Right renal pelvis (tissue), 4 donors: ENCODE data around the gene ITIH3. TPM values are rescaled to one million over a fixed set of nuclear protein-coding genes. Genes with fewer than 3 reads are reported as not detected.

ENCODE experiments used
- DNase-seq, 4 donors: peaks; one replicate each; pipeline ENCODE4 v3.0.0-alpha.2; 2013; ENCODE audit warnings: low read depth in 4 of 4, low spot score in 3 of 4, missing footprints in 1 of 4
- polyA plus RNA-seq, 4 donors: library from polyadenylated mRNA; unstranded; fragments of 120-200 nt; gene quantifications; one replicate each; pipeline ENCODE4 v1.2.1, GENCODE V29; 2013; ENCODE audit not compliant: insufficient read length in 4 of 4

The ITIH3 gene
- polyA plus RNA-seq, 4 donors: 4.8 to 6.0 (median 5.6) TPM

- no peak for DNase-seq
Observed at GRCh38 chr3:52842424-52842823, 47.8 kb downstream of the ITIH3 start.

DNA sequence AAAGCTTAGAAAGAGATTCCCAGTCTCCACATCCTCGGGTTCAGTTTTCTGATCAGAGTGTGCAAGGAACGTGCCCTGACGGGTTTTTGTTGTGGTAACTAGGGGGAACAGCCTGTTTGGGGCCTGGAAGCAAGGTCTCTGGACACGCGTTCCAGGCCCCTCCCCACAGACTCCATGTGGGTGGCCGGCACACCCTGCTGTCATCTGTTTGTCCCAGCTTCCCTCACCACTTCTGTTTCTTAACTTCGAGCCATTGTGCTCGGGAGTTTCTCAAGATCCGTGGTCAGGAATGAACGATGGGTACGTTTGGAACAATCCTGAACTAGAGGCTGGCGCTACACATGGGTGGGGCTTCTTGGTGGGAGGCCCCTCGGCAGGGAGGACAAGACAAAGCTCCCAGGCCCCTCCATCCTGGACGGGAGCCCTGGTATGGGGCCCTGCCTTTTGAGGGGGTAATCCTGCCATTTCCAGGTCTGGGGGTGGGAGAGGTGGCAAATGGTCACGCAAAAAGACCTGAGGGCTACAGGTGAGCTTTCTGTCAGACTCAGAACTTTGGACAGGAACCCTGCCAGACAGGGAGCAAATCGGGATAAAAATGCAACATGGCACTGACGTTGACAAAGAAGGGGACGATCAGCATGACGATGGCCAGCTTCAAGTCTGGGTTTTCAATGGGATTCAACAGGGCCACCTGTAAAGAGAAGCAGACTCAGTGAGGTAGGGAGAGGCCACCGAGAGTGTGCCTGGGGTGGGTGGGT, 48.7 kb downstream of the ITIH3 start:
- no peak for DNase-seq

- DNase-seq: no peak
Observed at GRCh38 chr3:52843881-52844280, 49.3 kb downstream of the ITIH3 start.

- no peak for DNase-seq
Observed at GRCh38 chr3:52844290-52844975, 49.8 kb downstream of the ITIH3 start.

GRCh38 chr3:52845157-52845556, 50.6 kb downstream of the ITIH3 start:
- no peak for DNase-seq

DNA sequence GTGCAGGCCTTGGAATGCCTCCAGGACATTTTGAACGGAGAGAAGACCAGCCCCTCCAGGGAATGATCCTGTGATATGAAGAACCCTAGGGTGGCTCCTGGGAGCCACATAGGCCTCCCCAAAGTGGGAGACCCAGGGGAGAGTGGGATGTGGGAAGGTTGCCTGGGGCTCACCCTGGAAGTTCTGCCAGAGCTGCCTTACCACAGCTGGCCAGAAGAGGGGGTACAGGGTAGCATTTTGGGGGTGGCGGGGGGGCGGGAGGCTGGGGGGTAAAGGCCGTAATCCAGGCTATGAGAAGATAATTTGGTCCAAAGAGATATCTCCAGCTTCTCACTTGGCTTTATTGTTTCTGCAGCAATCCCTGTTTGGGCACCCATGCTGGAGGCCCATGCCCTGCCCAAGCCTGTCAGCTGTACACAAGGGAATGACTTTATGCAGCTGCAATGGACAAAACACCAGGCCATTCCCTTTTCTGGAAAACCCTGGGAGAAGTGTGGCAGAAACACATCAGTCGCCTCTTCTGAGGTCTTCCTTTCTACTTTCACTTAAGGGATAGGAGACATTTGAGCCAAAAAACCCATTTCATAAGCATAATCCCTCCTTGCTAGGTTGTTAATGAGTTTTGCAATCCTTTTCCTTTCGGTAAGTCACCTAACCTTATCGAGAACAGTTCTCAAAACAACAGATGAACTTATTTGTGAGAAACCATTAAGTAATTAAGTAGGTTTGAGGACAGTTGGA, 51.3 kb downstream of the ITIH3 start:
- no peak for DNase-seq

GRCh38 chr3:52846432-52846965, 51.9 kb downstream of the ITIH3 start:
- no peak for DNase-seq

DNA sequence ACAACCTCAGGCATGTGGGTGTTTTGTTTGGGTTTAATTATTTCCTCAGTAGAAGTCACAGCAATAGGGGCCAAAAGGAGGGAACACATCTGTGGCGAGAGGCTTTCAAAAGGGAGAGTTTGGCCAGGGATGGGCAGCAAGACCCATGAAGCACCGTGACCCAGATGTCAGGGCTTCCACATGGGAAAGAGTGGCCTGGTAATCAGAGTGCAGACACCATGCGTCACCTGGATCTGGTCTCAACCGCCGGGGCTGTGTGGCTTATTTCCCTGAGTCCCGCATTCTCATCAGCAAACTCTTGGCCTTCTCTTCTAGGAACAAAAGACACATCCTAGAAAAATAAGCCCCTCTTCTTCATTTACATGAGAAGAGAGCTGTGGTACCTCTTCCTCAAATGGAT, 52.6 kb downstream of the ITIH3 start:
- DNase-seq: no peak

DNA sequence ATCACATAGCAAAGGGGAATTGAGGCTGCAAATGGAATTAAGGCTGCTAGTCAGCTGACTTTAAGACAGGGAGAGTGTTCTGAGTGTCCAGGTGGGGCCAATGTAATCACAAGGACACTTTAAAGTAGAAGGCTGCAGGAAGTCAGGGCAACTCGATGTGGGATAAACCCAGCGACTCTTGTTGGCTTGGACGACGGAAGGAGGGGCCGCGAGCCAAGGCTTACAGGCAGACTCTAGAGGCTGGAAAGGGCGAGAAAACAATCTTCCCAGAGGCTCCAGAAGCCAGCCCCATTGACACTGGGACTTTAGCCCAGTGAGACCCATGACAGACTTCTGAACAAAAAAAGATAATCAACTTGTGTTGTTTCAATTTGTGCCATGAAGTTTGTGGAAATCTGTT, 53.1 kb downstream of the ITIH3 start:
- DNase-seq: no peak

DNA sequence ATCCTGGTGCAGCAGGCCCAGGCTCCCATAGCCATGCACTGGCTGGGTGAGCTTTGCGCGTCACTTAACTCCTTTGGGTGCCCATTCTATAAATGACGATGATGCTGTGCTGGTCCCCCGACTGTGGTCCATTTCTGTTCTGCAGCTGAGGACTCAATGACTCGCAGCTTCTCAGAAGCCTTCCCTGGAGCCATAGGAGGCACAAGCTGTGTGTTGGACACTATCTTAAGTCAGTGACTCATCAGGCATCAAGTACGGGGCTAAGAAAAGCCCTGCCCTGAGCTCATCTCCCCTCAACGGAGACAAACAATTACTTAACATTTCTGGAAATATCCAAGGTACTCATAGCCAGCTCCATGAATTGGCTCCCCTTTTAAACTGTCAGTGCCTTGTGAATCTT, 54.0 kb downstream of the ITIH3 start:
- DNase-seq: no peak

DNA sequence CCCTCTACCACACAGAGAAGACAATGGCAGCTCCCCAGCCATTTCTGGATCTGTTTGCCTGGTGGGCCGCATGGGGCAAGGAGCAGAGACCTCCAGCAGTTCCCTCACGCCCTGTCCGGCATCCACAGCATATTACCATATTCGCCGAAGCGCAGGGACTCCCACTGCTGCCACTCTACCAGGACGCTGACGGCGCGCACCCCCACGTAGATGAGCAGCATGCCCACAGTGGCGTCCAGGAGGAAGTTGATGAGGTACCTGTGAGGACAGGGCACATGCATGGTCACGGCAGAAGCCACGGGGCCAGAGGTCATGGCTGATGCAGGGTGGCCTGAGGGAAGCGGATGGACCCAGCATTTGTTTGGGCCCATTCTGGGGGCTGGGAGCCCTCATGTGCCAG, 55.1 kb downstream of the ITIH3 start:
- DNase-seq: no peak

GRCh38 chr3:52851348-52851747, 56.8 kb downstream of the ITIH3 start:
- no peak for DNase-seq

DNA sequence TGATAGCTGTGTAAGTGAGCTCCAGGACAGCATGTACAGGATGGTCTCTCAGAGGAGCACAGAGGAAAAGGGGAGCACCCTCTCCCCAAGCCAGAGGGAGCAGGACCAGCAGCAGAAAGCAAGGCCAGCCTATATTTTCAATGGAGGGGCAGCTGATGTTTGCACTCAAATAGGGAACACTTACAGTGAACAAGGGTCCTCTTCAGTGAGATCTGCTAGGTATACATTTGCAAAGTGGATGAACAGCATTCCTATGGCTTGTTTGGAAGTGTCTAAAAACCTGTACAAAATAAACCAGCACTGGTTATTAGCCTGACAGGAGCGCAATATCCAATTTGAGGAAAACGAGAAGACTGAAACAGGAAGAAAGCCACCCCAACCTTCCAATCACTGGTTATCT, 57.8 kb downstream of the ITIH3 start:
- no peak for DNase-seq

GRCh38 chr3:52854013-52854412, 59.4 kb downstream of the ITIH3 start:
- no peak for DNase-seq

- no peak for DNase-seq
Observed at GRCh38 chr3:52856666-52857065, 62.1 kb downstream of the ITIH3 start.

- DNase-seq: no peak
Observed at GRCh38 chr3:52857133-52857532, 62.5 kb downstream of the ITIH3 start.

DNA sequence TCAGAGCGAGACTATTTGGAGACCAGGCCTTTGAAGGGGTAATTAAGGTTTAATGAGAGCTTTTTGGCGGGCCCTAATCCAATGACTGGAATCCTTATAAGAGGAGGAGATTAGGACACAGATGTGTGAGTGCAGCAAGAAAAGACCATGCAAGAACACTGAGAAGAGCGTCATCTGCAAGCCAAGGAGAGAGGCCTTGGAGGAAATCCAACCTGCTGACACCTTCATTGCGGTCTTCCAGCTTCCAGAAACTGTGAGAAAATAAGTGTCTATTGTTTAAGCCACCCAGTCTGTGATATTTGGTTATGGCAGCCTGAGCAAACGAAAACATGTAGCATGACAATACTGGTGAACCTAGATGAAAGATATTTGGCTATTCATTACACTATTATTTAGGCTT, 63.3 kb downstream of the ITIH3 start:
- no peak for DNase-seq
